ENCODE measurements around the gene PCDHGA1. TPM values are rescaled to one million over a fixed set of nuclear protein-coding genes. Genes with fewer than 3 reads are reported as not detected.

Gene PCDHGA1
- total RNA-seq, 2 donors from 2014 or later: 1.4 to 2.0 TPM

DNA sequence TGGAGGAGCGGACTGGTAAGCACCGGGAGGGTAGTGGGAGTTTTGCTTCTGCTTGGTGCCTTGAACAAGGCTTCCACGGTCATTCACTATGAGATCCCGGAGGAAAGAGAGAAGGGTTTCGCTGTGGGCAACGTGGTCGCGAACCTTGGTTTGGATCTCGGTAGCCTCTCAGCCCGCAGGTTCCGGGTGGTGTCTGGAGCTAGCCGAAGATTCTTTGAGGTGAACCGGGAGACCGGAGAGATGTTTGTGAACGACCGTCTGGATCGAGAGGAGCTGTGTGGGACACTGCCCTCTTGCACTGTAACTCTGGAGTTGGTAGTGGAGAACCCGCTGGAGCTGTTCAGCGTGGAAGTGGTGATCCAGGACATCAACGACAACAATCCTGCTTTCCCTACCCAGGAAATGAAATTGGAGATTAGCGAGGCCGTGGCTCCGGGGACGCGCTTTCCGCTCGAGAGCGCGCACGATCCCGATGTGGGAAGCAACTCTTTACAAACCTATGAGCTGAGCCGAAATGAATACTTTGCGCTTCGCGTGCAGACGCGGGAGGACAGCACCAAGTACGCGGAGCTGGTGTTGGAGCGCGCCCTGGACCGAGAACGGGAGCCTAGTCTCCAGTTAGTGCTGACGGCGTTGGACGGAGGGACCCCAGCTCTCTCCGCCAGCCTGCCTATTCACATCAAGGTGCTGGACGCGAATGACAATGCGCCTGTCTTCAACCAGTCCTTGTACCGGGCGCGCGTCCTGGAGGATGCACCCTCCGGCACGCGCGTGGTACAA is 146.0 kb downstream of the PCDHGA1 start:
- TF ChIP-seq, protein P1, sequence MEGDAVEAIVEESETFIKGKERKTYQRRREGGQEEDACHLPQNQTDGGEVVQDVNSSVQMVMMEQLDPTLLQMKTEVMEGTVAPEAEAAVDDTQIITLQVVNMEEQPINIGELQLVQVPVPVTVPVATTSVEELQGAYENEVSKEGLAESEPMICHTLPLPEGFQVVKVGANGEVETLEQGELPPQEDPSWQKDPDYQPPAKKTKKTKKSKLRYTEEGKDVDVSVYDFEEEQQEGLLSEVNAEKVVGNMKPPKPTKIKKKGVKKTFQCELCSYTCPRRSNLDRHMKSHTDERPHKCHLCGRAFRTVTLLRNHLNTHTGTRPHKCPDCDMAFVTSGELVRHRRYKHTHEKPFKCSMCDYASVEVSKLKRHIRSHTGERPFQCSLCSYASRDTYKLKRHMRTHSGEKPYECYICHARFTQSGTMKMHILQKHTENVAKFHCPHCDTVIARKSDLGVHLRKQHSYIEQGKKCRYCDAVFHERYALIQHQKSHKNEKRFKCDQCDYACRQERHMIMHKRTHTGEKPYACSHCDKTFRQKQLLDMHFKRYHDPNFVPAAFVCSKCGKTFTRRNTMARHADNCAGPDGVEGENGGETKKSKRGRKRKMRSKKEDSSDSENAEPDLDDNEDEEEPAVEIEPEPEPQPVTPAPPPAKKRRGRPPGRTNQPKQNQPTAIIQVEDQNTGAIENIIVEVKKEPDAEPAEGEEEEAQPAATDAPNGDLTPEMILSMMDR (IDR thresholded peaks at IDR 0.05): peak in 1 of 2 donors; percentile 9
- H3K27ac ChIP-seq: peak overlapping the region; percentile 87 to 88
- no peaks in the 10 kb centered on the region for H3K9me3 ChIP-seq
- peaks cover 0 to 29% of the 10 kb centered on the region in 2 donors for H3K4me1 ChIP-seq
- DNase-seq (ENCODE audit: low spot score): peak; percentile 80
- no peaks in the 10 kb centered on the region for H3K27me3 ChIP-seq
- H3K36me3 ChIP-seq: no peaks in the 10 kb centered on the region
- peak overlapping the region; percentile 60 to 65 for H3K4me3 ChIP-seq

DNA sequence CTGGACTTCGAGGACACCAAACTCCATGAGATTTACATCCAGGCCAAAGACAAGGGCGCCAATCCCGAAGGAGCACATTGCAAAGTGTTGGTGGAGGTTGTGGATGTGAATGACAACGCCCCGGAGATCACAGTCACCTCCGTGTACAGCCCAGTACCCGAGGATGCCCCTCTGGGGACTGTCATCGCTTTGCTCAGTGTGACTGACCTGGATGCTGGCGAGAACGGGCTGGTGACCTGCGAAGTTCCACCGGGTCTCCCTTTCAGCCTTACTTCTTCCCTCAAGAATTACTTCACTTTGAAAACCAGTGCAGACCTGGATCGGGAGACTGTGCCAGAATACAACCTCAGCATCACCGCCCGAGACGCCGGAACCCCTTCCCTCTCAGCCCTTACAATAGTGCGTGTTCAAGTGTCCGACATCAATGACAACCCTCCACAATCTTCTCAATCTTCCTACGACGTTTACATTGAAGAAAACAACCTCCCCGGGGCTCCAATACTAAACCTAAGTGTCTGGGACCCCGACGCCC is 146.8 kb downstream of the PCDHGA1 start:
- TF ChIP-seq, protein P1 (IDR thresholded peaks at IDR 0.05): no peak
- Histone ChIP-seq H3K4me1 (peaks cover 0 to 29% of the 10 kb centered on the region in 2 donors), H3K36me3 (no peaks in the 10 kb centered on the region), H3K27ac (peak overlapping the region; percentile 87 to 88), H3K4me3 (peak overlapping the region; percentile 60 to 65), H3K9me3 (no peaks in the 10 kb centered on the region), H3K27me3 (no peaks in the 10 kb centered on the region)
- DNase-seq (ENCODE audit: low spot score): no peak

DNA sequence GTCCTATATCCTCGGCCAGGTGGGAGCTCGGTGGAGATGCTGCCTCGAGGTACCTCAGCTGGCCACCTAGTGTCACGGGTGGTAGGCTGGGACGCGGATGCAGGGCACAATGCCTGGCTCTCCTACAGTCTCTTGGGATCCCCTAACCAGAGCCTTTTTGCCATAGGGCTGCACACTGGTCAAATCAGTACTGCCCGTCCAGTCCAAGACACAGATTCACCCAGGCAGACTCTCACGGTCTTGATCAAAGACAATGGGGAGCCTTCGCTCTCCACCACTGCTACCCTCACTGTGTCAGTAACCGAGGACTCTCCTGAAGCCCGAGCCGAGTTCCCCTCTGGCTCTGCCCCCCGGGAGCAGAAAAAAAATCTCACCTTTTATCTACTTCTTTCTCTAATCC is 147.5 kb downstream of the PCDHGA1 start:
- Histone ChIP-seq H3K4me3 (peak overlapping the region; percentile 60 to 65), H3K27ac (peak overlapping the region in 1 of 2 donors; percentile 87), H3K9me3 (no peaks in the 10 kb centered on the region), H3K36me3 (no peaks in the 10 kb centered on the region), H3K4me1 (peaks cover 0 to 29% of the 10 kb centered on the region in 2 donors), H3K27me3 (no peaks in the 10 kb centered on the region)
- TF ChIP-seq, protein P1 (IDR thresholded peaks at IDR 0.05): no peak
- no peak for DNase-seq (ENCODE audit: low spot score)

DNA sequence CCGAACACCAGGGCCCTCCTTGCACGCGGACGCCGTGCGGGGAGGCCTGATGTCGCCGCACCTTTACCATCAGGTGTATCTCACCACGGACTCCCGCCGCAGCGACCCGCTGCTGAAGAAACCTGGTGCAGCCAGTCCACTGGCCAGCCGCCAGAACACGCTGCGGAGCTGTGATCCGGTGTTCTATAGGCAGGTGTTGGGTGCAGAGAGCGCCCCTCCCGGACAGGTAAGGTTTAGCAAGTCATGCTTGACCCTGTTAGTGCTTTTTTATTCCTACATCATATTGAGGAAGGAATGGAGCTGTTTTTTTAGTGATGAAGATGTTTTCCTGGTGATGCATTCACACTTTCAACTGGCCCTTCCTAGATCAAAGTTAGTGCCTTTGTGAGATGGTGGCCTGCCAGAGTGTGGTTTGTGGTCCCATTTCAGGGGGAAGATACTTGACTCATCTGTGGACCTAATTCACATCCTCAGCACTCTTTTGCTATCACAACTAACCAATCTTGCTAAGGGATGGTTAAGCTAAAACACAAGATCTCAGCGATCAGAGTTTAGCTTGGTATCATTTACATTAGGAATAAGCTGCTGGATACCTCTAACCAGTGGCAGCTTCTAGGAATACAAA is 148.1 kb downstream of the PCDHGA1 start:
- Histone ChIP-seq H3K36me3 (no peaks in the 10 kb centered on the region), H3K4me3 (peak overlapping the region; percentile 60 to 65), H3K27ac (no peak overlapping the region), H3K9me3 (no peaks in the 10 kb centered on the region), H3K27me3 (no peaks in the 10 kb centered on the region), H3K4me1 (peaks cover 0 to 29% of the 10 kb centered on the region in 2 donors)
- TF ChIP-seq, protein P1 (IDR thresholded peaks at IDR 0.05): no peak
- DNase-seq (ENCODE audit: low spot score): no peak

DNA sequence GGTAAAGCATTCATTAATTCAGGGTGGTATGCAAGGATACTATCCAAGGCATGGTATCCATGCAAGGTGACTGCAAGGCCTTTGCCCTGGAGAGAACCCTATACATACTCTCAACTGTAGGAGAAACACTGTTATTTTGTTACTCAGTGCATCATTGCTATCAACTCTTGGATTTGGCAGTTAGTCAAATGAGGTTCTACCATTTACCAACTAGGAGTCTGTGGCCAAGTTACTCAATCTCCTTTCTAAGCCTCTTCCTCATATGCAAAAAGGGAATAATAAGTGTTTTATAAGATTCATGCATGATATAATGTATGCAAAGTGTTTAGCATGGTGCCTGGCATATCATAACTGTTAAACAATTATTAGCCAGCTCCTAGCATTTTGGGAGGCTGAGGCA is 149.5 kb downstream of the PCDHGA1 start:
- peaks cover 0 to 41% of the 10 kb centered on the region in 2 donors for H3K4me1 ChIP-seq
- H3K36me3 ChIP-seq: no peaks in the 10 kb centered on the region
- DNase-seq (ENCODE audit: low spot score): no peak
- TF ChIP-seq, protein P1 (IDR thresholded peaks at IDR 0.05): no peak
- no peak overlapping the region for H3K4me3 ChIP-seq
- no peaks in the 10 kb centered on the region for H3K27me3 ChIP-seq
- no peak overlapping the region for H3K27ac ChIP-seq
- no peaks in the 10 kb centered on the region for H3K9me3 ChIP-seq
